EH (cell line): Measurements from ENCODE around the gene OAS3.
"Not testable (repeated sequence)": the region's sequence is repeated elsewhere in the genome, so short reads cannot be mapped to it uniquely, and the experiment has no call there.

Source experiments
- DNase-seq: peaks from one replicate; pipeline ENCODE4 v3.0.0-alpha.2; 2015; ENCODE audit warnings: low read depth

The OAS3 gene

GRCh38 chr12:112986291-112986800 lies 48.1 kb downstream of the OAS3 start:
- no peak for DNase-seq

- no peak for DNase-seq
Measured at GRCh38 chr12:112987561-112987960, 49.3 kb downstream of the OAS3 start.

- no peak for DNase-seq
Measured at GRCh38 chr12:112988224-112988623, 50.0 kb downstream of the OAS3 start.

GRCh38 chr12:112988823-112989385 lies 50.6 kb downstream of the OAS3 start:
- DNase-seq, result not testable (repeated sequence)

GRCh38 chr12:112989806-112990205 lies 51.5 kb downstream of the OAS3 start:
- no peak for DNase-seq

GRCh38 chr12:112992541-112993398 lies 54.5 kb downstream of the OAS3 start:
- peak; percentile 65 for DNase-seq

- no peak for DNase-seq
Measured at GRCh38 chr12:112995008-112995407, 56.7 kb downstream of the OAS3 start.

GRCh38 chr12:112996501-112996900 lies 58.2 kb downstream of the OAS3 start:
- no peak for DNase-seq

- no peak for DNase-seq
Measured at GRCh38 chr12:112997506-112997905, 59.2 kb downstream of the OAS3 start.

GRCh38 chr12:112998987-112999767 lies 60.9 kb downstream of the OAS3 start:
- DNase-seq, result no peak

GRCh38 chr12:113000433-113000832 lies 62.2 kb downstream of the OAS3 start:
- DNase-seq, result no peak

GRCh38 chr12:113002155-113002554 lies 63.9 kb downstream of the OAS3 start:
- no peak for DNase-seq

GRCh38 chr12:113002676-113003075 lies 64.4 kb downstream of the OAS3 start:
- no peak for DNase-seq

GRCh38 chr12:113003636-113004035 lies 65.4 kb downstream of the OAS3 start:
- DNase-seq, result no peak

- DNase-seq, result no peak
Measured at GRCh38 chr12:113005762-113006161, 67.5 kb downstream of the OAS3 start.

- DNase-seq, result no peak
Measured at GRCh38 chr12:113006206-113006605, 67.9 kb downstream of the OAS3 start.

- no peak for DNase-seq
Measured at GRCh38 chr12:113006641-113007040, 68.4 kb downstream of the OAS3 start.

GRCh38 chr12:113007166-113007565 lies 68.9 kb downstream of the OAS3 start:
- DNase-seq, result peak; percentile 65

GRCh38 chr12:113010701-113011100 lies 72.4 kb downstream of the OAS3 start:
- no peak for DNase-seq

GRCh38 chr12:113014565-113014964 lies 76.3 kb downstream of the OAS3 start:
- no peak for DNase-seq

GRCh38 chr12:113016796-113017195 lies 78.5 kb downstream of the OAS3 start:
- DNase-seq, result no peak

GRCh38 chr12:113019025-113019424 lies 80.8 kb downstream of the OAS3 start:
- peak; percentile 48 for DNase-seq

- no peak for DNase-seq
Measured at GRCh38 chr12:113021500-113021899, 83.2 kb downstream of the OAS3 start.
